ENCODE results near the gene DAB2IP.

Gene DAB2IP

GRCh38 chr9:121631978-121632418 is 19.4 kb upstream of the DAB2IP start:
- H3K9me3 ChIP-seq (ENCODE audit: low read length) = no peaks in the 10 kb centered on the region
- no peaks in the 10 kb centered on the region for H3K79me2 ChIP-seq (ENCODE audit: insufficient read depth, low read length)
- no peaks in the 10 kb centered on the region for H3K4me1 ChIP-seq (ENCODE audit: insufficient read depth, low read length, severe bottlenecking)
- H3K4me2 ChIP-seq (ENCODE audit: low read length) = no peak overlapping the region
- H3F3A ChIP-seq (ENCODE audit: insufficient read depth, low read length) = no peaks in the 10 kb centered on the region
- TF ChIP-seq CTCF (IDR thresholded peaks at IDR 0.05; ENCODE audit: low read length) (no peak), EZH2 (IDR thresholded peaks at IDR 0.05; ENCODE audit: borderline replicate concordance, low read length) (no peak)
- no peak overlapping the region for H2AFZ ChIP-seq (ENCODE audit: low read length)
- no peak overlapping the region for H3K9ac ChIP-seq (ENCODE audit: low read length)
- no peaks in the 10 kb centered on the region for H3K9me2 ChIP-seq (ENCODE audit: low read depth, low read length)
- no peaks in the 10 kb centered on the region for H4K20me1 ChIP-seq (ENCODE audit: insufficient read depth, low read length)
- H3K27ac ChIP-seq (ENCODE audit: low read depth, low read length, poor library complexity, severe bottlenecking) = no peak overlapping the region
- no peak overlapping the region for H3K4me3 ChIP-seq (ENCODE audit: low read depth, low read length, poor library complexity, severe bottlenecking)
- H3K36me3 ChIP-seq (ENCODE audit: insufficient read depth, low read length) = no peaks in the 10 kb centered on the region
- H3K27me3 ChIP-seq (ENCODE audit: insufficient read depth, low read length) = 0 out of 2 replicates have a peak, but pooled peaks cover 20% of the 10 kb centered on the region

GRCh38 chr9:121633119-121633714 is 18.2 kb upstream of the DAB2IP start:
- no peaks in the 10 kb centered on the region for H4K20me1 ChIP-seq (ENCODE audit: insufficient read depth, low read length)
- no peak overlapping the region for H3K4me3 ChIP-seq (ENCODE audit: low read depth, low read length, poor library complexity, severe bottlenecking)
- H3K4me2 ChIP-seq (ENCODE audit: low read length) = no peak overlapping the region
- H3K79me2 ChIP-seq (ENCODE audit: insufficient read depth, low read length) = no peaks in the 10 kb centered on the region
- H2AFZ ChIP-seq (ENCODE audit: low read length) = no peak overlapping the region
- H3K9me3 ChIP-seq (ENCODE audit: low read length) = no peaks in the 10 kb centered on the region
- H3K27ac ChIP-seq (ENCODE audit: low read depth, low read length, poor library complexity, severe bottlenecking) = no peak overlapping the region
- no peaks in the 10 kb centered on the region for H3K9me2 ChIP-seq (ENCODE audit: low read depth, low read length)
- H3F3A ChIP-seq (ENCODE audit: insufficient read depth, low read length) = no peaks in the 10 kb centered on the region
- H3K27me3 ChIP-seq (ENCODE audit: insufficient read depth, low read length) = 0 out of 2 replicates have a peak, but pooled peaks cover 14% of the 10 kb centered on the region
- H3K9ac ChIP-seq (ENCODE audit: low read length) = no peak overlapping the region
- no peaks in the 10 kb centered on the region for H3K36me3 ChIP-seq (ENCODE audit: insufficient read depth, low read length)
- no peaks in the 10 kb centered on the region for H3K4me1 ChIP-seq (ENCODE audit: insufficient read depth, low read length, severe bottlenecking)
- no peak for TF ChIP-seq EZH2 (IDR thresholded peaks at IDR 0.05; ENCODE audit: borderline replicate concordance, low read length)
- TF ChIP-seq CTCF (IDR thresholded peaks at IDR 0.05; ENCODE audit: low read length) = no peak

- Histone ChIP-seq H3F3A (ENCODE audit: insufficient read depth, low read length) (no peaks in the 10 kb centered on the region), H3K79me2 (ENCODE audit: insufficient read depth, low read length) (no peaks in the 10 kb centered on the region), H3K9ac (ENCODE audit: low read length) (no peak overlapping the region), H3K9me3 (ENCODE audit: low read length) (no peaks in the 10 kb centered on the region), H3K27me3 (ENCODE audit: insufficient read depth, low read length) (0 out of 2 replicates have a peak, but pooled peaks cover 10% of the 10 kb centered on the region), H3K4me1 (ENCODE audit: insufficient read depth, low read length, severe bottlenecking) (no peaks in the 10 kb centered on the region), H4K20me1 (ENCODE audit: insufficient read depth, low read length) (no peaks in the 10 kb centered on the region), H3K4me2 (ENCODE audit: low read length) (no peak overlapping the region), H3K36me3 (ENCODE audit: insufficient read depth, low read length) (no peaks in the 10 kb centered on the region), H2AFZ (ENCODE audit: low read length) (no peak overlapping the region), H3K4me3 (ENCODE audit: low read depth, low read length, poor library complexity, severe bottlenecking) (no peak overlapping the region), H3K27ac (ENCODE audit: low read depth, low read length, poor library complexity, severe bottlenecking) (no peak overlapping the region), H3K9me2 (ENCODE audit: low read depth, low read length) (no peaks in the 10 kb centered on the region)
- no peak for TF ChIP-seq CTCF (IDR thresholded peaks at IDR 0.05; ENCODE audit: low read length)
- TF ChIP-seq EZH2 (IDR thresholded peaks at IDR 0.05; ENCODE audit: borderline replicate concordance, low read length) = no peak
Measured at GRCh38 chr9:121633736-121634135, 17.7 kb upstream of the DAB2IP start.

Measured in OCI-LY1 (cell line).